Peyer's patch (tissue), 4 donors: ENCODE data around the gene SIN3B.

Experiments used
- POLR2A ChIP-seq, 2 donors: fragments of 450-650 bp; IDR thresholded peaks; one replicate each; pipeline ENCODE4 v1.5.1; 2017; ENCODE audit warnings: antibody characterized with exemption in 2 of 2, mild to moderate bottlenecking in 2 of 2, moderate library complexity in 2 of 2
- TF ChIP-seq, protein P1 (sequence below), 6 experiments: fragments of 450-650 bp in 4 of 6; fragments of 200-600 bp in 2 of 6; sonication (generic) in 1 of 6; IDR thresholded peaks; one replicate each; pipeline ENCODE4 v1.5.1; 2017 to 2019; ENCODE audit warnings: antibody characterized with exemption in 6 of 6, mild to moderate bottlenecking in 3 of 6, moderate library complexity in 1 of 6

DNA sequence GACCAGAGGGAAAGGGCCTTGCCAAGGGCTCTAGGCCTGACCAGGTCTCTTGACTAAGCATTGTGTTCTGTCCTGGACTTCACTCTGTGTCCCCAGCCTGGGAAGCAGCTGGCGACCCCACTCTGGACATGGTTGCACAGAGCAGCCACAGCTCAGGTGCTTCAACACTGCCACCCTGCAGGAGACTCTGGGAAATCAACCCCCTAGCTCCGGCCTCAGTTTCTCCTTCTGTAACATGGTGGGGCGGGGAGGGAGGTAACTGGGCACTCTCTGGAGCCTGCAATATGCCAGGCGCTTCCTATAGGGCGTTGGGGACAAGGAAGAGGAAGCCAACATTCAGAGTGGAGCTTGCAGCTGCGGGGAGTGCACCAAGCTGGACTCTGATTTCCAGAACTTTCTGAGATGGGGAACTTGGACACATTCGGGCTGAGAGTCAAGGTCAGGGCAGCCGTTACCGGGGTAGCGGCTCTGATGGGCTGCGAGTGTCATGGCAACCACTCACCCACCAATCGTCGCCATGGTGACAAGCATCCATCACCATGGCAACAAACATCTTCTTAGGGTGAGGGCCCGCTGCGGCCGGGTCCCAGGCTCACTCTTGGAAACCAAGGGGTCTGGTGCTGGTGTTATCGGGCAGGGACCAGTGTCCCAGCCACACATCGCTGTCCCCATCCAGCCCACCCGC is 72.4 kb downstream of the SIN3B start:
- no peak for TF ChIP-seq POLR2A (IDR thresholded peaks at IDR 0.05)
- TF ChIP-seq, protein P1, sequence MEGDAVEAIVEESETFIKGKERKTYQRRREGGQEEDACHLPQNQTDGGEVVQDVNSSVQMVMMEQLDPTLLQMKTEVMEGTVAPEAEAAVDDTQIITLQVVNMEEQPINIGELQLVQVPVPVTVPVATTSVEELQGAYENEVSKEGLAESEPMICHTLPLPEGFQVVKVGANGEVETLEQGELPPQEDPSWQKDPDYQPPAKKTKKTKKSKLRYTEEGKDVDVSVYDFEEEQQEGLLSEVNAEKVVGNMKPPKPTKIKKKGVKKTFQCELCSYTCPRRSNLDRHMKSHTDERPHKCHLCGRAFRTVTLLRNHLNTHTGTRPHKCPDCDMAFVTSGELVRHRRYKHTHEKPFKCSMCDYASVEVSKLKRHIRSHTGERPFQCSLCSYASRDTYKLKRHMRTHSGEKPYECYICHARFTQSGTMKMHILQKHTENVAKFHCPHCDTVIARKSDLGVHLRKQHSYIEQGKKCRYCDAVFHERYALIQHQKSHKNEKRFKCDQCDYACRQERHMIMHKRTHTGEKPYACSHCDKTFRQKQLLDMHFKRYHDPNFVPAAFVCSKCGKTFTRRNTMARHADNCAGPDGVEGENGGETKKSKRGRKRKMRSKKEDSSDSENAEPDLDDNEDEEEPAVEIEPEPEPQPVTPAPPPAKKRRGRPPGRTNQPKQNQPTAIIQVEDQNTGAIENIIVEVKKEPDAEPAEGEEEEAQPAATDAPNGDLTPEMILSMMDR (IDR thresholded peaks at IDR 0.05): no peak
